HFF-Myc (cell line): ENCODE measurements around the gene P3H4.

ENCODE experiments used
- DNase-seq: peaks from one replicate; pipeline ENCODE4 v3.0.0-alpha.2; 2011; ENCODE audit warnings: low read depth; ENCODE audit errors: extremely low read depth
- H3K4me3 ChIP-seq: replicated peaks from 2 replicates; pipeline ENCODE4 v1.5.1; 2011; ENCODE audit warnings: low read depth, mild to moderate bottlenecking, control low read depth, low read length
- TF ChIP-seq, protein P1 (sequence below): IDR thresholded peaks from 2 replicates; pipeline ENCODE4 v1.5.1; 2012; ENCODE audit warnings: mild to moderate bottlenecking, low read depth, low read length, control low read depth; ENCODE audit errors: missing control alignments

The P3H4 gene

DNA sequence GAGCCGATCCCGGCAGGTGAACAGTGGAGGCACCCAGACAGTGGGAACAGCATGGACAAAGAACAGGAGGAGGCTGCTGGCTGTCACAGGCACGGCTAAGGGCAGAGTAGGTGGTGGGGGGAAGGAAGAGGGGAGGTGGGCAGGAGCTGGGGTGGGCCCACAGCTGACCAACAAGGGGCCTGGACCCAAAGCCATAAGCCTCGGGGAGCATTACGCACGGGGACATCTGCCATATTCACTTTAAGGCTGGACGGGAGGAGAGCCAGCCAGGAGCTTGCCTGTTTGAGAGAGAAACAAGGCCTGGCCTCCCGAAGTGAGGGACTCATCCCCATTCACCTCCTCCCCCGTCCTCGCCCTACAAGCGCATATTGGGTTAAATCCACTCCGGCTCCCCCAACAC is 57.7 kb downstream of the P3H4 start:
- TF ChIP-seq, protein P1, sequence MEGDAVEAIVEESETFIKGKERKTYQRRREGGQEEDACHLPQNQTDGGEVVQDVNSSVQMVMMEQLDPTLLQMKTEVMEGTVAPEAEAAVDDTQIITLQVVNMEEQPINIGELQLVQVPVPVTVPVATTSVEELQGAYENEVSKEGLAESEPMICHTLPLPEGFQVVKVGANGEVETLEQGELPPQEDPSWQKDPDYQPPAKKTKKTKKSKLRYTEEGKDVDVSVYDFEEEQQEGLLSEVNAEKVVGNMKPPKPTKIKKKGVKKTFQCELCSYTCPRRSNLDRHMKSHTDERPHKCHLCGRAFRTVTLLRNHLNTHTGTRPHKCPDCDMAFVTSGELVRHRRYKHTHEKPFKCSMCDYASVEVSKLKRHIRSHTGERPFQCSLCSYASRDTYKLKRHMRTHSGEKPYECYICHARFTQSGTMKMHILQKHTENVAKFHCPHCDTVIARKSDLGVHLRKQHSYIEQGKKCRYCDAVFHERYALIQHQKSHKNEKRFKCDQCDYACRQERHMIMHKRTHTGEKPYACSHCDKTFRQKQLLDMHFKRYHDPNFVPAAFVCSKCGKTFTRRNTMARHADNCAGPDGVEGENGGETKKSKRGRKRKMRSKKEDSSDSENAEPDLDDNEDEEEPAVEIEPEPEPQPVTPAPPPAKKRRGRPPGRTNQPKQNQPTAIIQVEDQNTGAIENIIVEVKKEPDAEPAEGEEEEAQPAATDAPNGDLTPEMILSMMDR: no peak
- DNase-seq: no peak
- H3K4me3 ChIP-seq: no peak overlapping the region
